ENCODE data around the gene GXYLT2.
A peak's percentile ranks its signal among the peaks of the same experiment; 100 is the strongest.
"Not testable (repeated sequence)": the region's sequence is repeated elsewhere in the genome, so short reads cannot be mapped to it uniquely, and the experiment has no call there.

Gene GXYLT2

GRCh38 chr3:72976281-72976741, 88.5 kb downstream of the GXYLT2 start:
- DNase-seq: no peak

GRCh38 chr3:72977060-72977808, 89.4 kb downstream of the GXYLT2 start:
- no peak for DNase-seq

GRCh38 chr3:72982609-72983366, 94.9 kb downstream of the GXYLT2 start:
- DNase-seq: no peak

- no peak for DNase-seq
These were observed 97.7 kb downstream of the GXYLT2 start for GRCh38 chr3:72985576-72985975.

GRCh38 chr3:72990701-72991395, 103.0 kb downstream of the GXYLT2 start:
- DNase-seq: no peak

GRCh38 chr3:72991522-72991921, 103.7 kb downstream of the GXYLT2 start:
- no peak for DNase-seq

GRCh38 chr3:72993391-72993790, 105.5 kb downstream of the GXYLT2 start:
- no peak for DNase-seq

GRCh38 chr3:72995337-72995736, 107.5 kb downstream of the GXYLT2 start:
- no peak for DNase-seq

- no peak for DNase-seq
These were observed 108.3 kb downstream of the GXYLT2 start for GRCh38 chr3:72996121-72996472.

GRCh38 chr3:72996473-72997333, 108.9 kb downstream of the GXYLT2 start, which contains the start of gene PPP4R2:
Gene PPP4R2 (plus strand): TSS chr3:72996811. CDS start chr3:72997038, 227 bp downstream.
- peak; percentile 70 to 82 for DNase-seq

- DNase-seq: peak in 1 of 2 experiments; percentile 12
These were observed 109.6 kb downstream of the GXYLT2 start for GRCh38 chr3:72997421-72997961.

GRCh38 chr3:72998466-72998865, 110.6 kb downstream of the GXYLT2 start:
- no peak for DNase-seq

GRCh38 chr3:72999951-73000350, 112.1 kb downstream of the GXYLT2 start:
- DNase-seq: no peak

GRCh38 chr3:73003050-73003449, 115.2 kb downstream of the GXYLT2 start:
- not testable (repeated sequence) for DNase-seq

GRCh38 chr3:73004316-73004715, 116.5 kb downstream of the GXYLT2 start:
- DNase-seq: no peak

GRCh38 chr3:73007992-73008712, 120.3 kb downstream of the GXYLT2 start:
- no peak for DNase-seq

GRCh38 chr3:73009008-73009407, 121.2 kb downstream of the GXYLT2 start:
- DNase-seq: no peak

- DNase-seq: no peak
These were observed 121.9 kb downstream of the GXYLT2 start for GRCh38 chr3:73009750-73010149.

- no peak for DNase-seq
These were observed 122.3 kb downstream of the GXYLT2 start for GRCh38 chr3:73010158-73010557.

GRCh38 chr3:73018298-73018697, 130.5 kb downstream of the GXYLT2 start:
- DNase-seq: no peak

- no peak for DNase-seq
These were observed 131.1 kb downstream of the GXYLT2 start for GRCh38 chr3:73018790-73019441.
